ENCODE results near the gene SEC14L3.

- TF ChIP-seq CTCF (IDR thresholded peaks at IDR 0.05) (no peak), POLR2A (IDR thresholded peaks at IDR 0.05) (no peak), POLR2AphosphoS5 (IDR thresholded peaks at IDR 0.05) (no peak)
Observed at GRCh38 chr22:30439226-30439625, 32.6 kb downstream of the SEC14L3 start.
